Measurements from ENCODE around the gene ALPL. TPM values are rescaled to one million over a fixed set of nuclear protein-coding genes. Genes with fewer than 3 reads are reported as not detected.

The ALPL gene
- total and polyA plus RNA-seq, 9 of the 15 experiments (the other 6 are each of a cell fraction or from before 2014, with no cell fraction given): 0.04 to 0.38 (median 0.18) TPM; not detected in 4

DNA sequence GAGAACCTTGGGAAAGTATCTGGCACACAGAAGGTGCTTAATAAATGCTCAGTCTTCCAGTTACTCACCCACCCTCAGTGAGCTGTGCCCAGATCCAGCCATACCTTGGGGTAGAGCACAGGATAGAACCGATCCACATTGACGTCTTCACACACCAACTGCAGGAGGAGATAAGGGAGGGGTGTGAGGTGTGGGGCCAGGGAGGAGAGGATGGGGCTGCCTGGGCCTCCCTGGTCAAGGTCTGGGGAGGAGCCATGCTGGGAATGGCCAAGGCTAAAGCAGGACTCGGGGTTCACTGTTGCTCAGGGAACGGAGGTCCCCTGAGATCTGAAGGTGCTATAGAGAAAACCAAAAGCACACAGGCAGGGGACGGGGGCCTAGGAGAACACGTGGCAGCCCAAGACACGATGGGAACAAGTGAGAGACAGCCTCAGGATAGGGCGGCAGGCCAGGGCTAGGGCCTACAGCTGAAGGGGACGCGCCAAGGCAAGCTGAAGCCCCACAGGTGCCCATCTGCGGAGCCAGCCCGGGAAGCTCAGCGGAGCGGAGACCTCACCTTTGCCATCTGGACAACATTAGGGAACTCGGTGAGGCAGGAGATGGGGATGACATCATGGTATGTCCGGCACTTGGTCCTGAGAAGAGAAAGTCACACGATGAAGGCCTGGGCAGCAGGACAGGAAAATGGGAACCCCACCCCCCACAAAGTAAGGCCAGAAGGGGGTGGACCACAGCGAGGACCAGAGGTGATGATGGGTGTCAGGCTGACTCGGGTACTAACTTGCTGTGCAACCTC lies 104.0 kb downstream of the ALPL start (continued):
- TF ChIP-seq, protein P1, sequence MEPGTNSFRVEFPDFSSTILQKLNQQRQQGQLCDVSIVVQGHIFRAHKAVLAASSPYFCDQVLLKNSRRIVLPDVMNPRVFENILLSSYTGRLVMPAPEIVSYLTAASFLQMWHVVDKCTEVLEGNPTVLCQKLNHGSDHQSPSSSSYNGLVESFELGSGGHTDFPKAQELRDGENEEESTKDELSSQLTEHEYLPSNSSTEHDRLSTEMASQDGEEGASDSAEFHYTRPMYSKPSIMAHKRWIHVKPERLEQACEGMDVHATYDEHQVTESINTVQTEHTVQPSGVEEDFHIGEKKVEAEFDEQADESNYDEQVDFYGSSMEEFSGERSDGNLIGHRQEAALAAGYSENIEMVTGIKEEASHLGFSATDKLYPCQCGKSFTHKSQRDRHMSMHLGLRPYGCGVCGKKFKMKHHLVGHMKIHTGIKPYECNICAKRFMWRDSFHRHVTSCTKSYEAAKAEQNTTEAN (CRISPR knock-in tag; IDR thresholded peaks at IDR 0.05): no peak
- TF ChIP-seq, protein P2, sequence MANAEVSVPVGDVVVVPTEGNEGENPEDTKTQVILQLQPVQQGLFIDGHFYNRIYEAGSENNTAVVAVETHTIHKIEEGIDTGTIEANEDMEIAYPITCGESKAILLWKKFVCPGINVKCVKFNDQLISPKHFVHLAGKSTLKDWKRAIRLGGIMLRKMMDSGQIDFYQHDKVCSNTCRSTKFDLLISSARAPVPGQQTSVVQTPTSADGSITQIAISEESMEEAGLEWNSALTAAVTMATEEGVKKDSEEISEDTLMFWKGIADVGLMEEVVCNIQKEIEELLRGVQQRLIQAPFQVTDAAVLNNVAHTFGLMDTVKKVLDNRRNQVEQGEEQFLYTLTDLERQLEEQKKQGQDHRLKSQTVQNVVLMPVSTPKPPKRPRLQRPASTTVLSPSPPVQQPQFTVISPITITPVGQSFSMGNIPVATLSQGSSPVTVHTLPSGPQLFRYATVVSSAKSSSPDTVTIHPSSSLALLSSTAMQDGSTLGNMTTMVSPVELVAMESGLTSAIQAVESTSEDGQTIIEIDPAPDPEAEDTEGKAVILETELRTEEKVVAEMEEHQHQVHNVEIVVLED (CRISPR knock-in tag; IDR thresholded peaks at IDR 0.05): no peak
- no peak for TF ChIP-seq ZNF165 (CRISPR knock-in tag; IDR thresholded peaks at IDR 0.05; ENCODE audit: borderline replicate concordance)
- TF ChIP-seq CREBBP (IDR thresholded peaks at IDR 0.05; ENCODE audit: low read depth, low read length): no peak
- TF ChIP-seq, protein P3, sequence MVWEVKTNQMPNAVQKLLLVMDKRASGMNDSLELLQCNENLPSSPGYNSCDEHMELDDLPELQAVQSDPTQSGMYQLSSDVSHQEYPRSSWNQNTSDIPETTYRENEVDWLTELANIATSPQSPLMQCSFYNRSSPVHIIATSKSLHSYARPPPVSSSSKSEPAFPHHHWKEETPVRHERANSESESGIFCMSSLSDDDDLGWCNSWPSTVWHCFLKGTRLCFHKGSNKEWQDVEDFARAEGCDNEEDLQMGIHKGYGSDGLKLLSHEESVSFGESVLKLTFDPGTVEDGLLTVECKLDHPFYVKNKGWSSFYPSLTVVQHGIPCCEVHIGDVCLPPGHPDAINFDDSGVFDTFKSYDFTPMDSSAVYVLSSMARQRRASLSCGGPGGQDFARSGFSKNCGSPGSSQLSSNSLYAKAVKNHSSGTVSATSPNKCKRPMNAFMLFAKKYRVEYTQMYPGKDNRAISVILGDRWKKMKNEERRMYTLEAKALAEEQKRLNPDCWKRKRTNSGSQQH (CRISPR knock-in tag; IDR thresholded peaks at IDR 0.05): no peak
- TF ChIP-seq ZBTB17 (CRISPR knock-in tag; IDR thresholded peaks at IDR 0.05): no peak
- no peak for TF ChIP-seq PRPF4 (IDR thresholded peaks at IDR 0.05; ENCODE audit: insufficient read depth, low read depth, low read length, poor library complexity, severe bottlenecking)
- TF ChIP-seq, protein P4, sequence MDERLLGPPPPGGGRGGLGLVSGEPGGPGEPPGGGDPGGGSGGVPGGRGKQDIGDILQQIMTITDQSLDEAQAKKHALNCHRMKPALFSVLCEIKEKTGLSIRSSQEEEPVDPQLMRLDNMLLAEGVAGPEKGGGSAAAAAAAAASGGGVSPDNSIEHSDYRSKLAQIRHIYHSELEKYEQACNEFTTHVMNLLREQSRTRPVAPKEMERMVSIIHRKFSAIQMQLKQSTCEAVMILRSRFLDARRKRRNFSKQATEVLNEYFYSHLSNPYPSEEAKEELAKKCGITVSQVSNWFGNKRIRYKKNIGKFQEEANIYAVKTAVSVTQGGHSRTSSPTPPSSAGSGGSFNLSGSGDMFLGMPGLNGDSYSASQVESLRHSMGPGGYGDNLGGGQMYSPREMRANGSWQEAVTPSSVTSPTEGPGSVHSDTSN (CRISPR knock-in tag; IDR thresholded peaks at IDR 0.05; ENCODE audit: low read depth): no peak
- TF ChIP-seq, protein P4 (tag; conservative IDR thresholded peaks at IDR 0.05; ENCODE audit: low read depth): no peak
- no peak for TF ChIP-seq ZSCAN29 (IDR thresholded peaks at IDR 0.05)
- TF ChIP-seq NCOA1 (IDR thresholded peaks at IDR 0.05; ENCODE audit: low read depth): no peak
- TF ChIP-seq RB1 (IDR thresholded peaks at IDR 0.05; ENCODE audit: low read depth): no peak
- TF ChIP-seq HNRNPUL1 (IDR thresholded peaks at IDR 0.05; ENCODE audit: low read length): no peak
- TF ChIP-seq CTBP1 (IDR thresholded peaks at IDR 0.05; ENCODE audit: borderline replicate concordance): peak; percentile 87
- no peak for TF ChIP-seq SMAD2 (IDR thresholded peaks at IDR 0.05; ENCODE audit: low read depth, low read length)
- no peak for TF ChIP-seq EWSR1 (IDR thresholded peaks at IDR 0.05; ENCODE audit: borderline replicate concordance, low read depth, partially characterized antibody)
- TF ChIP-seq XRCC5 (IDR thresholded peaks at IDR 0.05; ENCODE audit: low read depth, low read length): no peak
- no peak for TF ChIP-seq ZNF23 (CRISPR knock-in tag; IDR thresholded peaks at IDR 0.05)
- no peak for TF ChIP-seq TAF15 (IDR thresholded peaks at IDR 0.05; ENCODE audit: low read depth, low read length)
- no peak for TF ChIP-seq NFRKB (IDR thresholded peaks at IDR 0.05; ENCODE audit: low read depth)
- no peak for TF ChIP-seq ELF1 (tag; IDR thresholded peaks at IDR 0.05)
- TF ChIP-seq, protein P5, sequence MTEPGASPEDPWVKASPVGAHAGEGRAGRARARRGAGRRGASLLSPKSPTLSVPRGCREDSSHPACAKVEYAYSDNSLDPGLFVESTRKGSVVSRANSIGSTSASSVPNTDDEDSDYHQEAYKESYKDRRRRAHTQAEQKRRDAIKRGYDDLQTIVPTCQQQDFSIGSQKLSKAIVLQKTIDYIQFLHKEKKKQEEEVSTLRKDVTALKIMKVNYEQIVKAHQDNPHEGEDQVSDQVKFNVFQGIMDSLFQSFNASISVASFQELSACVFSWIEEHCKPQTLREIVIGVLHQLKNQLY (CRISPR knock-in tag; conservative IDR thresholded peaks at IDR 0.05): no peak
